ENCODE data around the gene CSMD2.

CSMD2 gene

GRCh38 chr1:33867684-33868083 lies 297.3 kb downstream of the CSMD2 start:
- in situ Hi-C loops (cut with MboI; ENCODE audit: low sequenced_read_pairs): no loop called here

GRCh38 chr1:33866281-33866680 lies 298.7 kb downstream of the CSMD2 start:
- in situ Hi-C loops (cut with MboI; ENCODE audit: low sequenced_read_pairs): no loop called here

- in situ Hi-C loops (cut with MboI; ENCODE audit: low sequenced_read_pairs): no loop called here
Observed at GRCh38 chr1:33864460-33865389, 300.3 kb downstream of the CSMD2 start.

- in situ Hi-C loops (cut with MboI; ENCODE audit: low sequenced_read_pairs): no loop called here
Observed at GRCh38 chr1:33863779-33864178, 301.3 kb downstream of the CSMD2 start, which contains the start of gene HMGB4. Gene HMGB4, plus strand, starts transcription at chr1:33864079. Its CDS starts 113 bp downstream, at chr1:33864192.

GRCh38 chr1:33860671-33861070 lies 304.4 kb downstream of the CSMD2 start:
- in situ Hi-C loops (cut with MboI; ENCODE audit: low sequenced_read_pairs): no loop called here

GRCh38 chr1:33854091-33854490 lies 310.9 kb downstream of the CSMD2 start:
- in situ Hi-C loops (cut with MboI; ENCODE audit: low sequenced_read_pairs): no loop called here

GRCh38 chr1:33853431-33853830 lies 311.6 kb downstream of the CSMD2 start:
- in situ Hi-C loops (cut with MboI; ENCODE audit: low sequenced_read_pairs): no loop called here

GRCh38 chr1:33852711-33853110 lies 312.3 kb downstream of the CSMD2 start:
- in situ Hi-C loops (cut with MboI; ENCODE audit: low sequenced_read_pairs): no loop called here

GRCh38 chr1:33850481-33850880 lies 314.5 kb downstream of the CSMD2 start:
- in situ Hi-C loops (cut with MboI; ENCODE audit: low sequenced_read_pairs): no loop called here

- in situ Hi-C loops (cut with MboI; ENCODE audit: low sequenced_read_pairs): no loop called here
Observed at GRCh38 chr1:33849211-33849610, 315.8 kb downstream of the CSMD2 start.

GRCh38 chr1:33848205-33848937 lies 316.7 kb downstream of the CSMD2 start:
- in situ Hi-C loops (cut with MboI; ENCODE audit: low sequenced_read_pairs): no loop called here

GRCh38 chr1:33846861-33847260 lies 318.2 kb downstream of the CSMD2 start:
- in situ Hi-C loops (cut with MboI; ENCODE audit: low sequenced_read_pairs): no loop called here

GRCh38 chr1:33844166-33844565 lies 320.9 kb downstream of the CSMD2 start:
- in situ Hi-C loops (cut with MboI; ENCODE audit: low sequenced_read_pairs): no loop called here

GRCh38 chr1:33842348-33842747 lies 322.7 kb downstream of the CSMD2 start:
- in situ Hi-C loops (cut with MboI; ENCODE audit: low sequenced_read_pairs): no loop called here

GRCh38 chr1:33841494-33841893 lies 323.5 kb downstream of the CSMD2 start:
- in situ Hi-C loops (cut with MboI; ENCODE audit: low sequenced_read_pairs): no loop called here

GRCh38 chr1:33837635-33838034 lies 327.4 kb downstream of the CSMD2 start:
- in situ Hi-C loops (cut with MboI; ENCODE audit: low sequenced_read_pairs): no loop called here

GRCh38 chr1:33836911-33837310 lies 328.1 kb downstream of the CSMD2 start:
- in situ Hi-C loops (cut with MboI; ENCODE audit: low sequenced_read_pairs): no loop called here

GRCh38 chr1:33828654-33829053 lies 336.4 kb downstream of the CSMD2 start:
- in situ Hi-C loops (cut with MboI; ENCODE audit: low sequenced_read_pairs): no loop called here

- in situ Hi-C loops (cut with MboI; ENCODE audit: low sequenced_read_pairs): no loop called here
Observed at GRCh38 chr1:33828059-33828458, 337.0 kb downstream of the CSMD2 start.

- in situ Hi-C loops (cut with MboI; ENCODE audit: low sequenced_read_pairs): no loop called here
Observed at GRCh38 chr1:33826711-33827110, 338.3 kb downstream of the CSMD2 start.

GRCh38 chr1:33826311-33826710 lies 338.7 kb downstream of the CSMD2 start:
- in situ Hi-C loops (cut with MboI; ENCODE audit: low sequenced_read_pairs): no loop called here

GRCh38 chr1:33825506-33825905 lies 339.5 kb downstream of the CSMD2 start:
- in situ Hi-C loops (cut with MboI; ENCODE audit: low sequenced_read_pairs): no loop called here
